HG03103 (cell line): ENCODE results near the gene PCDH15.
"Not testable (repeated sequence)": the region's sequence is repeated elsewhere in the genome, so short reads cannot be mapped to it uniquely, and the experiment has no call there.

ENCODE experiments used
- ATAC-seq: cut with Tn5 transposase; IDR thresholded peaks from one replicate; pipeline ENCODE4 v1.9.1; 2021; ENCODE audit warnings: low read depth; ENCODE audit not compliant: unreplicated experiment

The PCDH15 gene

GRCh38 chr10:54576541-54576940 lies 224.5 kb downstream of the PCDH15 start:
- no peak for ATAC-seq

GRCh38 chr10:54559498-54559897 lies 241.5 kb downstream of the PCDH15 start:
- no peak for ATAC-seq

- ATAC-seq = no peak
These were observed 247.0 kb downstream of the PCDH15 start for GRCh38 chr10:54554028-54554427.

GRCh38 chr10:54550016-54550415 lies 251.0 kb downstream of the PCDH15 start:
- ATAC-seq = no peak

- no peak for ATAC-seq
These were observed 269.7 kb downstream of the PCDH15 start for GRCh38 chr10:54531296-54531695.

- ATAC-seq = no peak
These were observed 270.7 kb downstream of the PCDH15 start for GRCh38 chr10:54530299-54530698.

- no peak for ATAC-seq
These were observed 275.2 kb downstream of the PCDH15 start for GRCh38 chr10:54525816-54526215.

GRCh38 chr10:54515244-54515643 lies 285.8 kb downstream of the PCDH15 start:
- not testable (repeated sequence) for ATAC-seq

- ATAC-seq = no peak
These were observed 297.2 kb downstream of the PCDH15 start for GRCh38 chr10:54503863-54504262.

GRCh38 chr10:54501929-54502328 lies 299.1 kb downstream of the PCDH15 start:
- ATAC-seq = no peak

- no peak for ATAC-seq
These were observed 304.2 kb downstream of the PCDH15 start for GRCh38 chr10:54496852-54497251.

- ATAC-seq = no peak
These were observed 313.3 kb downstream of the PCDH15 start for GRCh38 chr10:54487743-54488142.

GRCh38 chr10:54485971-54486370 lies 315.1 kb downstream of the PCDH15 start:
- ATAC-seq = no peak

GRCh38 chr10:54484186-54484585 lies 316.8 kb downstream of the PCDH15 start:
- ATAC-seq = no peak

- no peak for ATAC-seq
These were observed 322.4 kb downstream of the PCDH15 start for GRCh38 chr10:54478601-54479000.

GRCh38 chr10:54477738-54478137 lies 323.3 kb downstream of the PCDH15 start:
- no peak for ATAC-seq

- no peak for ATAC-seq
These were observed 330.8 kb downstream of the PCDH15 start for GRCh38 chr10:54470324-54470631.

- ATAC-seq = no peak
These were observed 331.3 kb downstream of the PCDH15 start for GRCh38 chr10:54469587-54470323.

GRCh38 chr10:54454271-54454670 lies 346.8 kb downstream of the PCDH15 start:
- no peak for ATAC-seq

- no peak for ATAC-seq
These were observed 352.0 kb downstream of the PCDH15 start for GRCh38 chr10:54449056-54449455.

- ATAC-seq = no peak
These were observed 356.9 kb downstream of the PCDH15 start for GRCh38 chr10:54444170-54444569.

- ATAC-seq = no peak
These were observed 359.8 kb downstream of the PCDH15 start for GRCh38 chr10:54441275-54441674.

- ATAC-seq = no peak
These were observed 366.2 kb downstream of the PCDH15 start for GRCh38 chr10:54434782-54435181.
